GM12878 (cell line): Measurements from ENCODE around the gene TLE2. TPM values are rescaled to one million over a fixed set of nuclear protein-coding genes. Genes with fewer than 3 reads are reported as not detected.

Experiments
- ATAC-seq: fragments of 200-7000 bp; cut with Tn5 transposase; 3 replicates; pipeline ENCODE4 v1.9.1; 2020; ENCODE audit warnings: mild to moderate bottlenecking, moderate library complexity
- BruUV-seq: library from RNA; stranded (reverse); fragments of 400-500 nt; replicated peaks from 2 replicates; lab custom pipeline; 2021; lab: Mats Ljungman, UMichigan
- CTCF ChIA-PET: fragments of 300-600 bp; sonication (Branson Sonifier 250); formaldehyde crosslinking; extraction: SDS; loops from one replicate; lab custom pipeline; 2021; ENCODE audit warnings: inconsistent platforms; lab: Yijun Ruan, JAX
- POLR2A ChIA-PET: fragments of 350-600 bp; formaldehyde crosslinking; extraction: SDS; loops from one replicate; lab custom pipeline; 2021; ENCODE audit warnings: inconsistent platforms; lab: Charles Lee
- RAD21 ChIA-PET: fragments of 300-600 bp; sonication (Branson Sonifier 250); formaldehyde crosslinking; loops from one replicate; lab custom pipeline; 2023; ENCODE audit warnings: antibody characterized with exemption; ENCODE audit not compliant: unreplicated experiment; lab: Charles Lee
- SMC1A ChIA-PET: fragments of 300-600 bp; sonication (Branson Sonifier 250); formaldehyde crosslinking; loops from one replicate; lab custom pipeline; 2023; ENCODE audit not compliant: unreplicated experiment, uncharacterized antibody; lab: Charles Lee
- DNase-seq: peaks from one replicate; pipeline ENCODE4 v3.0.0-alpha.2; 2011; ENCODE audit warnings: low read depth, low spot score
- FAIRE-seq: peaks from 3 replicates; lab custom pipeline; 2011; peaks lifted over from hg19 to GRCh38; lab: Jason Lieb, UNC
- H2AFZ ChIP-seq: 2 replicates; pipeline ENCODE4 v1.6.0; 2011; ENCODE audit warnings: low read depth, low read length, control low read depth; ENCODE audit not compliant: control insufficient read depth
- H3K27ac ChIP-seq: 2 replicates; pipeline ENCODE4 v1.5.1; 2011; ENCODE audit warnings: control low read depth; ENCODE audit not compliant: control insufficient read depth, insufficient read depth
- H3K27me3 ChIP-seq, 2 experiments: replicated peaks in 1 of 2; 2 replicates each; pipeline versions ENCODE4 v1.6.0 to v1.6.1; 2011; ENCODE audit warnings: low read length in 1 of 2; ENCODE audit not compliant: control insufficient read depth in 2 of 2, insufficient read depth in 2 of 2
- H3K36me3 ChIP-seq, 2 experiments: 2 replicates each; pipeline ENCODE4 v1.5.1; 2011; ENCODE audit warnings: low read length in 1 of 2; ENCODE audit not compliant: control insufficient read depth in 2 of 2, insufficient read depth in 2 of 2
- H3K4me1 ChIP-seq: 2 replicates; pipeline ENCODE4 v1.6.1; 2011; ENCODE audit warnings: mild to moderate bottlenecking, low read length, moderate library complexity, mixed read lengths; ENCODE audit not compliant: control insufficient read depth, insufficient read depth
- H3K4me2 ChIP-seq: 2 replicates; pipeline ENCODE4 v1.6.0; 2011; ENCODE audit warnings: control low read depth; ENCODE audit not compliant: control insufficient read depth, insufficient read depth
- H3K4me3 ChIP-seq: fragments of 200-600 bp; sonication (generic); 2 replicates; pipeline ENCODE4 v1.5.1; 2016
- H3K79me2 ChIP-seq: 2 replicates; pipeline ENCODE4 v1.6.0; 2011; ENCODE audit warnings: low read length; ENCODE audit not compliant: control insufficient read depth, insufficient read depth
- H3K9ac ChIP-seq: 2 replicates; pipeline ENCODE4 v1.8.0; 2011; ENCODE audit warnings: low read length, control low read depth, mixed read lengths; ENCODE audit not compliant: control insufficient read depth, insufficient read depth
- H3K9me3 ChIP-seq: replicated peaks from 3 replicates; pipeline ENCODE4 v1.5.1; 2011; ENCODE audit warnings: mild to moderate bottlenecking, low read length; ENCODE audit not compliant: control insufficient read depth, insufficient read depth
- H4K20me1 ChIP-seq: 2 replicates; pipeline ENCODE4 v1.6.0; 2011; ENCODE audit not compliant: control insufficient read depth, insufficient read depth
- ATF7 ChIP-seq: fragments of 450-650 bp; IDR thresholded peaks from 2 replicates; pipeline ENCODE4 v1.6.1; 2016; ENCODE audit warnings: low read depth, mild to moderate bottlenecking
- EP300 ChIP-seq, 2 experiments: fragments of 150-350 bp in 1 of 2; IDR thresholded peaks; 2 replicates each; pipeline ENCODE4 v1.6.1; 2011 to 2012; ENCODE audit warnings: low read depth in 2 of 2, low read length in 2 of 2, borderline replicate concordance in 1 of 2, improper control_type of control experiment in 1 of 2, inconsistent platforms in 1 of 2; ENCODE audit not compliant: control insufficient read depth in 1 of 2
- MYC ChIP-seq: IDR thresholded peaks from 2 replicates; pipeline ENCODE4 v1.6.1; 2011; ENCODE audit warnings: mild to moderate bottlenecking, low read length, moderate library complexity, inconsistent platforms; ENCODE audit not compliant: insufficient read depth, insufficient replicate concordance, insufficient read length, severe bottlenecking
- NR2C1 ChIP-seq: fragments of 450-650 bp; IDR thresholded peaks from 2 replicates; pipeline ENCODE4 v1.6.1; 2017; ENCODE audit warnings: antibody characterized with exemption, mild to moderate bottlenecking, moderate library complexity
- NR2C2 ChIP-seq: IDR thresholded peaks from 2 replicates; pipeline ENCODE4 v1.6.1; 2011; ENCODE audit warnings: borderline replicate concordance, low read depth; ENCODE audit not compliant: control insufficient read depth, insufficient read length
- RB1 ChIP-seq: fragments of 450-650 bp; formaldehyde crosslinking; IDR thresholded peaks from 2 replicates; pipeline ENCODE4 v1.6.1; 2017; ENCODE audit warnings: mild to moderate bottlenecking, borderline replicate concordance
- STAT1 ChIP-seq: fragments of 450-650 bp; conservative IDR thresholded peaks from 2 replicates; pipeline ENCODE4 v1.6.1; 2014; ENCODE audit warnings: antibody characterized with exemption, mild to moderate bottlenecking
- SUPT20H ChIP-seq: IDR thresholded peaks from 2 replicates; pipeline ENCODE4 v1.6.1; 2011; ENCODE audit warnings: low read depth, mild to moderate bottlenecking, low read length, moderate library complexity, borderline replicate concordance; ENCODE audit not compliant: control insufficient read depth
- SUZ12 ChIP-seq: fragments of 200-600 bp; sonication (generic); IDR thresholded peaks from one replicate; pipeline ENCODE4 v1.6.1; 2018; ENCODE audit warnings: antibody characterized with exemption, mild to moderate bottlenecking; ENCODE audit not compliant: unreplicated experiment
- WRNIP1 ChIP-seq: IDR thresholded peaks from 2 replicates; pipeline ENCODE4 v1.6.1; 2011; ENCODE audit warnings: low read depth, low read length, improper control_type of control experiment, borderline replicate concordance
- ZNF24 ChIP-seq: fragments of 450-650 bp; IDR thresholded peaks from 2 replicates; pipeline ENCODE4 v1.6.1; 2017; ENCODE audit warnings: antibody characterized with exemption, mild to moderate bottlenecking
- ZNF274 ChIP-seq: IDR thresholded peaks from one replicate; pipeline ENCODE4 v1.8.0; 2011; ENCODE audit not compliant: insufficient read length, insufficient read depth
- WGBS: methylation state at CpG from one replicate; pipeline ENCODE4 v1.1.6; 2016; ENCODE audit warnings: low lambda C conversion rate; ENCODE audit not compliant: insufficient replicate concordance, insufficient coverage; ENCODE audit errors: missing lambda C conversion rate; 5-methylcytosine and 5-hydroxymethylcytosine counted together
- in situ Hi-C: fragments of 300-500 bp; cut with MboI; formaldehyde crosslinking; loops from 9 replicates; pipeline ENCODE4 v1.14.3; 2018; ENCODE audit warnings: mixed read lengths
- intact Hi-C: fragments of 100-400 bp; cut with micrococcal nuclease; formaldehyde crosslinking; loops from one replicate; pipeline ENCODE4 v1.14.2; 2022; ENCODE audit not compliant: unreplicated experiment
- polyA plus RNA-seq, 11 experiments: library from polyadenylated mRNA; depleted of rRNA in 4 of 11; unstranded in 6 of 11; stranded (reverse) in 5 of 11; fragments of >200 nt; fragmentation: Nextera tagmentation in 4 of 11; fragmentation: Illumina TruSeq in 1 of 11; extraction: Ambion mirVana in 4 of 11; extraction: Trizol in 1 of 11; gene quantifications; 1 replicate in 1 of 11; 2 replicates in 10 of 11; pipeline versions ENCODE4 v1.2.1 to v1.2.3, GENCODE V29; 2011 to 2016; ENCODE audit warnings: inconsistent platforms in 2 of 11, missing spikeins in 2 of 11, low read depth in 1 of 11
- total RNA-seq, 4 experiments: library from RNA; depleted of rRNA in 3 of 4; stranded (reverse); fragments of >200 nt in 3 of 4; fragmentation: Illumina TruSeq in 1 of 4; extraction: Trizol in 1 of 4; gene quantifications; 2 replicates each; pipeline versions ENCODE4 v1.2.1 to v1.2.3, GENCODE V29; 2013 to 2021
- TF ChIP-seq, protein P1 (sequence below): fragments of 450-650 bp; IDR thresholded peaks from 2 replicates; pipeline ENCODE4 v1.6.1; 2017; ENCODE audit warnings: mild to moderate bottlenecking, moderate library complexity
- TF ChIP-seq, protein P2 (sequence below): fragments of 450-650 bp; IDR thresholded peaks from 2 replicates; pipeline ENCODE4 v1.6.1; 2017; ENCODE audit warnings: mild to moderate bottlenecking
- TF ChIP-seq, protein P3 (sequence below): fragments of 450-650 bp; conservative IDR thresholded peaks from 2 replicates; pipeline ENCODE4 v1.6.1; 2017; ENCODE audit warnings: mild to moderate bottlenecking, moderate library complexity

Gene TLE2
- total and polyA plus RNA-seq, 10 of the 15 experiments (the other 5 are each of a cell fraction or from before 2014, with no cell fraction given) = 0.05 to 0.21 (median 0.11) TPM; not detected in 5

DNA sequence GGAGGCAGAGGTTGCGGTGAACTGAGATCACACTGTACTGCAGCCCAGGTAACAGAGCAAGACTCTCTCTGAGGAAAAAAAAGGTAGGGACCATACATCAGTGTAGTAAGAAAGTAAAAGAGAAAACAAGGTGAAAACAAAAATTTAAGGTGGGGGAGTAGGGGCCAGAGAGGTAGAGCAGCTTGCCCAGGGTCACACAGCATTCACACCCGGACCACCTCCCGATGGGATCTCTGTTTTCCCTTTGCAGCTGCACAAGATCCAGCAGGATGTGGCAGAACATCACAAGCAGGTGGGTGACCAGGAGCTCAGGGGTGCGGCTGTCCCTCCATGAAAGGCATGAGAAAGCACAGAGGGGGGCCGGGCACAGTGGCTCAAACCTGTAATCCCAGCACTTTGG lies 47.2 kb downstream of the TLE2 start (continued):
- TF ChIP-seq ZNF24 = no peak
- TF ChIP-seq, protein P1, sequence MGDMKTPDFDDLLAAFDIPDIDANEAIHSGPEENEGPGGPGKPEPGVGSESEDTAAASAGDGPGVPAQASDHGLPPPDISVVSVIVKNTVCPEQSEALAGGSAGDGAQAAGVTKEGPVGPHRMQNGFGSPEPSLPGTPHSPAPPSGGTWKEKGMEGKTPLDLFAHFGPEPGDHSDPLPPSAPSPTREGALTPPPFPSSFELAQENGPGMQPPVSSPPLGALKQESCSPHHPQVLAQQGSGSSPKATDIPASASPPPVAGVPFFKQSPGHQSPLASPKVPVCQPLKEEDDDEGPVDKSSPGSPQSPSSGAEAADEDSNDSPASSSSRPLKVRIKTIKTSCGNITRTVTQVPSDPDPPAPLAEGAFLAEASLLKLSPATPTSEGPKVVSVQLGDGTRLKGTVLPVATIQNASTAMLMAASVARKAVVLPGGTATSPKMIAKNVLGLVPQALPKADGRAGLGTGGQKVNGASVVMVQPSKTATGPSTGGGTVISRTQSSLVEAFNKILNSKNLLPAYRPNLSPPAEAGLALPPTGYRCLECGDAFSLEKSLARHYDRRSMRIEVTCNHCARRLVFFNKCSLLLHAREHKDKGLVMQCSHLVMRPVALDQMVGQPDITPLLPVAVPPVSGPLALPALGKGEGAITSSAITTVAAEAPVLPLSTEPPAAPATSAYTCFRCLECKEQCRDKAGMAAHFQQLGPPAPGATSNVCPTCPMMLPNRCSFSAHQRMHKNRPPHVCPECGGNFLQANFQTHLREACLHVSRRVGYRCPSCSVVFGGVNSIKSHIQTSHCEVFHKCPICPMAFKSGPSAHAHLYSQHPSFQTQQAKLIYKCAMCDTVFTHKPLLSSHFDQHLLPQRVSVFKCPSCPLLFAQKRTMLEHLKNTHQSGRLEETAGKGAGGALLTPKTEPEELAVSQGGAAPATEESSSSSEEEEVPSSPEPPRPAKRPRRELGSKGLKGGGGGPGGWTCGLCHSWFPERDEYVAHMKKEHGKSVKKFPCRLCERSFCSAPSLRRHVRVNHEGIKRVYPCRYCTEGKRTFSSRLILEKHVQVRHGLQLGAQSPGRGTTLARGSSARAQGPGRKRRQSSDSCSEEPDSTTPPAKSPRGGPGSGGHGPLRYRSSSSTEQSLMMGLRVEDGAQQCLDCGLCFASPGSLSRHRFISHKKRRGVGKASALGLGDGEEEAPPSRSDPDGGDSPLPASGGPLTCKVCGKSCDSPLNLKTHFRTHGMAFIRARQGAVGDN = no peak

DNA sequence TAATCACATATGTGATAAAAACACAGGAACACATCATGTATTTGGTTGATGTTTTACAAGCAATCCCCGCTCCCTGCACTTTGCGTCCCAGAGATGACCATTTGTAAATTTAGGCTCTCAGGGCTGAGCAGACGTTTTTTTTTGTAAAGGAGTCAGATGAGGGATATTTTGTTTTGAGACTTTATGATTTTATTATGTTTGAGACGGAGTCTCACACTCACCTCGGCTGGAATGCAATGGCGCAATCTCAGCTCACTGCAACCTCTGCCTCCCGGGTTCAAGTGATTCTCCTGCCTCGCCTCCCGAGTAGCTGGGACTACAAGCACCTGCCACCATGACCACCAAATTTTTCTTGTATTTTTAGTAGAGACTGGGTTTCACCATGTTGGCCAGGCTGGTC lies 50.3 kb downstream of the TLE2 start:
- no peak for DNase-seq
- H3K4me2 ChIP-seq = no peak overlapping the region
- ChIA-PET SMC1A (no interaction called here), POLR2A (no interaction called here), RAD21 (no interaction called here), CTCF (interaction anchor here (1.2 kb wide), 1 partner anchor 195 kb away, joined by 3 read pairs; no protein-coding TSS in a partner anchor)
- no peaks in the 10 kb centered on the region for H3K9me3 ChIP-seq
- ATAC-seq = no peak
- no peaks in the 10 kb centered on the region for H4K20me1 ChIP-seq
- FAIRE-seq = no peak
- no TSS peak for BruUV-seq
- H3K4me1 ChIP-seq = peaks cover 17% of the 10 kb centered on the region
- no peak overlapping the region for H2AFZ ChIP-seq
- no peak overlapping the region for H3K9ac ChIP-seq
- H3K4me3 ChIP-seq = no peak overlapping the region
- no peaks in the 10 kb centered on the region for H3K36me3 ChIP-seq
- H3K27ac ChIP-seq = no peak overlapping the region
- H3K27me3 ChIP-seq = no peaks in the 10 kb centered on the region; a peak in 2 of 4 replicates
- in situ Hi-C loops = no loop called here
- intact Hi-C loops = no loop called here
- H3K79me2 ChIP-seq = no peaks in the 10 kb centered on the region
- WGBS = 89% methylated on average over 9 of the region's 9 CpGs
- TF ChIP-seq SUPT20H = no peak
- no peak for TF ChIP-seq SUZ12
- TF ChIP-seq WRNIP1 = no peak
- no peak for TF ChIP-seq STAT1
- no peak for TF ChIP-seq NR2C1
- TF ChIP-seq, protein P2, sequence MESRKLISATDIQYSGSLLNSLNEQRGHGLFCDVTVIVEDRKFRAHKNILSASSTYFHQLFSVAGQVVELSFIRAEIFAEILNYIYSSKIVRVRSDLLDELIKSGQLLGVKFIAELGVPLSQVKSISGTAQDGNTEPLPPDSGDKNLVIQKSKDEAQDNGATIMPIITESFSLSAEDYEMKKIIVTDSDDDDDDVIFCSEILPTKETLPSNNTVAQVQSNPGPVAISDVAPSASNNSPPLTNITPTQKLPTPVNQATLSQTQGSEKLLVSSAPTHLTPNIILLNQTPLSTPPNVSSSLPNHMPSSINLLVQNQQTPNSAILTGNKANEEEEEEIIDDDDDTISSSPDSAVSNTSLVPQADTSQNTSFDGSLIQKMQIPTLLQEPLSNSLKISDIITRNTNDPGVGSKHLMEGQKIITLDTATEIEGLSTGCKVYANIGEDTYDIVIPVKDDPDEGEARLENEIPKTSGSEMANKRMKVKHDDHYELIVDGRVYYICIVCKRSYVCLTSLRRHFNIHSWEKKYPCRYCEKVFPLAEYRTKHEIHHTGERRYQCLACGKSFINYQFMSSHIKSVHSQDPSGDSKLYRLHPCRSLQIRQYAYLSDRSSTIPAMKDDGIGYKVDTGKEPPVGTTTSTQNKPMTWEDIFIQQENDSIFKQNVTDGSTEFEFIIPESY = no peak
- TF ChIP-seq NR2C2 = no peak
- TF ChIP-seq RB1 = no peak
- TF ChIP-seq MYC = no peak
- TF ChIP-seq ZNF274 = no peak
- no peak for TF ChIP-seq ATF7
- no peak for TF ChIP-seq EP300 (IDR thresholded peaks at IDR 0.05; ENCODE audit: borderline replicate concordance in 1 of 2, control insufficient read depth in 1 of 2, low read depth in 2 of 2, low read length in 2 of 2)
- TF ChIP-seq, protein P3, sequence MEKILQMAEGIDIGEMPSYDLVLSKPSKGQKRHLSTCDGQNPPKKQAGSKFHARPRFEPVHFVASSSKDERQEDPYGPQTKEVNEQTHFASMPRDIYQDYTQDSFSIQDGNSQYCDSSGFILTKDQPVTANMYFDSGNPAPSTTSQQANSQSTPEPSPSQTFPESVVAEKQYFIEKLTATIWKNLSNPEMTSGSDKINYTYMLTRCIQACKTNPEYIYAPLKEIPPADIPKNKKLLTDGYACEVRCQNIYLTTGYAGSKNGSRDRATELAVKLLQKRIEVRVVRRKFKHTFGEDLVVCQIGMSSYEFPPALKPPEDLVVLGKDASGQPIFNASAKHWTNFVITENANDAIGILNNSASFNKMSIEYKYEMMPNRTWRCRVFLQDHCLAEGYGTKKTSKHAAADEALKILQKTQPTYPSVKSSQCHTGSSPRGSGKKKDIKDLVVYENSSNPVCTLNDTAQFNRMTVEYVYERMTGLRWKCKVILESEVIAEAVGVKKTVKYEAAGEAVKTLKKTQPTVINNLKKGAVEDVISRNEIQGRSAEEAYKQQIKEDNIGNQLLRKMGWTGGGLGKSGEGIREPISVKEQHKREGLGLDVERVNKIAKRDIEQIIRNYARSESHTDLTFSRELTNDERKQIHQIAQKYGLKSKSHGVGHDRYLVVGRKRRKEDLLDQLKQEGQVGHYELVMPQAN = no peak
